DND-41 (cell line): Measurements from ENCODE around the gene PRIM1.

Source experiments
- ATAC-seq: fragments of 200-7000 bp; cut with Tn5 transposase; 3 replicates; pipeline ENCODE4 v1.9.1; 2021; ENCODE audit warnings: low read depth; ENCODE audit not compliant: insufficient read depth
- DNase-seq: peaks from one replicate; pipeline ENCODE4 v3.0.0-alpha.2; 2020
- H2AFZ ChIP-seq: 2 replicates; pipeline ENCODE4 v1.6.0; 2012; ENCODE audit warnings: low read depth, low read length
- H3K27ac ChIP-seq: 2 replicates; pipeline ENCODE4 v1.5.1; 2012; ENCODE audit warnings: low read length, inconsistent platforms
- H3K27me3 ChIP-seq: fragments of 200-600 bp; sonication (generic); 2 replicates; pipeline ENCODE4 v1.6.0; 2012; ENCODE audit warnings: low read length, mild to moderate bottlenecking, inconsistent platforms; ENCODE audit not compliant: insufficient read depth, poor library complexity
- H3K36me3 ChIP-seq: 2 replicates; pipeline ENCODE4 v1.5.1; 2012; ENCODE audit warnings: low read length, inconsistent platforms; ENCODE audit not compliant: insufficient read depth
- H3K4me1 ChIP-seq: 2 replicates; pipeline ENCODE4 v1.5.1; 2012; ENCODE audit warnings: mild to moderate bottlenecking, low read length; ENCODE audit not compliant: insufficient read depth
- H3K4me2 ChIP-seq: 2 replicates; pipeline ENCODE4 v1.6.0; 2012; ENCODE audit warnings: mild to moderate bottlenecking, moderate library complexity, low read length, inconsistent platforms; ENCODE audit not compliant: insufficient read depth
- H3K4me3 ChIP-seq, 2 experiments: fragments of 200-600 bp in 1 of 2; shearing (Covaris generic) in 1 of 2; 2 replicates each; pipeline ENCODE4 v1.5.1; 2012 to 2016; ENCODE audit warnings: inconsistent platforms in 2 of 2, low read length in 2 of 2, mild to moderate bottlenecking in 2 of 2, low read depth in 1 of 2, moderate library complexity in 1 of 2
- H3K79me2 ChIP-seq: 2 replicates; pipeline ENCODE4 v1.6.0; 2012; ENCODE audit warnings: low read length, inconsistent platforms; ENCODE audit not compliant: insufficient read depth
- H3K9ac ChIP-seq: 2 replicates; pipeline ENCODE4 v1.6.0; 2012; ENCODE audit warnings: low read depth, mild to moderate bottlenecking, inconsistent platforms, low read length, moderate library complexity
- H3K9me3 ChIP-seq: 2 replicates; pipeline ENCODE4 v1.5.1; 2012; ENCODE audit warnings: low read length, moderate library complexity, mild to moderate bottlenecking, inconsistent platforms; ENCODE audit not compliant: insufficient read depth, severe bottlenecking
- H4K20me1 ChIP-seq: 2 replicates; pipeline ENCODE4 v1.6.0; 2012; ENCODE audit warnings: low read length; ENCODE audit not compliant: insufficient read depth
- CTCF ChIP-seq: IDR thresholded peaks from 2 replicates; pipeline ENCODE4 v1.5.1; 2012; ENCODE audit warnings: borderline replicate concordance, low read length, moderate library complexity, mild to moderate bottlenecking; ENCODE audit not compliant: poor library complexity, severe bottlenecking; ENCODE audit errors: extremely low read depth
- EZH2 ChIP-seq: IDR thresholded peaks from 3 replicates; pipeline ENCODE4 v1.6.1; 2012; ENCODE audit warnings: borderline replicate concordance, low read depth, mild to moderate bottlenecking, moderate library complexity, low read length, inconsistent platforms; ENCODE audit not compliant: severe bottlenecking

The PRIM1 gene

GRCh38 chr12:56719056-56719455 lies 33.1 kb downstream of the PRIM1 start:
- Histone ChIP-seq H2AFZ (no peak overlapping the region), H3K4me3 (no peak overlapping the region), H3K27ac (no peak overlapping the region), H3K4me1 (peaks cover 54% of the 10 kb centered on the region), H4K20me1 (peaks cover 91% of the 10 kb centered on the region), H3K27me3 (no peaks in the 10 kb centered on the region), H3K9ac (no peak overlapping the region), H3K79me2 (peaks cover 96% of the 10 kb centered on the region), H3K4me2 (peak overlapping the region; percentile 8; the same call in 1 of the 2 replicates), H3K9me3 (no peaks in the 10 kb centered on the region), H3K36me3 (peaks cover 88% of the 10 kb centered on the region)
- peak; percentile 3 for DNase-seq
- TF ChIP-seq EZH2 (no peak), CTCF (no peak)
- no peak for ATAC-seq

- Histone ChIP-seq H3K79me2 (peaks cover 92% of the 10 kb centered on the region), H3K27ac (no peak overlapping the region), H3K9ac (no peak overlapping the region), H2AFZ (no peak overlapping the region), H3K36me3 (peaks cover 88% of the 10 kb centered on the region), H3K4me3 (no peak overlapping the region), H4K20me1 (peaks cover 89% of the 10 kb centered on the region), H3K27me3 (no peaks in the 10 kb centered on the region), H3K4me2 (no peak overlapping the region), H3K4me1 (peaks cover 50% of the 10 kb centered on the region), H3K9me3 (no peaks in the 10 kb centered on the region)
- DNase-seq = peak; percentile 3
- ATAC-seq = no peak
- no peak for TF ChIP-seq EZH2
- no peak for TF ChIP-seq CTCF
These were observed 33.5 kb downstream of the PRIM1 start for GRCh38 chr12:56718636-56719035.

- Histone ChIP-seq H4K20me1 (peaks cover 89% of the 10 kb centered on the region), H3K4me2 (no peak overlapping the region), H3K4me3 (no peak overlapping the region), H3K4me1 (peaks cover 45% of the 10 kb centered on the region), H3K79me2 (peaks cover 87% of the 10 kb centered on the region), H2AFZ (no peak overlapping the region), H3K9ac (no peak overlapping the region), H3K27ac (no peak overlapping the region), H3K36me3 (peaks cover 88% of the 10 kb centered on the region), H3K9me3 (no peaks in the 10 kb centered on the region), H3K27me3 (no peaks in the 10 kb centered on the region)
- no peak for TF ChIP-seq EZH2
- no peak for TF ChIP-seq CTCF
- no peak for ATAC-seq
- peak; percentile 5 for DNase-seq
These were observed 34.0 kb downstream of the PRIM1 start for GRCh38 chr12:56718149-56718548.
